A549 (cell line): ENCODE measurements around the gene CTAGE9.

Experiments
- BHLHE40 ChIP-seq: IDR thresholded peaks from 2 replicates; pipeline ENCODE4 v1.6.1; 2012; ENCODE audit warnings: low read depth, low read length, inconsistent platforms
- CHD2 ChIP-seq: fragments of 150-350 bp; IDR thresholded peaks from 2 replicates; pipeline ENCODE4 v1.6.1; 2014; ENCODE audit warnings: low read length; ENCODE audit not compliant: partially characterized antibody
- GATA3 ChIP-seq: IDR thresholded peaks from 2 replicates; pipeline ENCODE4 v1.6.1; 2012; ENCODE audit warnings: borderline replicate concordance
- HDAC2 ChIP-seq: fragments of 200-600 bp; sonication (generic); IDR thresholded peaks from 2 replicates; pipeline ENCODE4 v1.6.1; 2016
- NPAS2 ChIP-seq: fragments of 250-450 bp; sonication (Bioruptor Pico); IDR thresholded peaks from 2 replicates; pipeline ENCODE4 v1.8.0; 2022; ENCODE audit warnings: mild to moderate bottlenecking, moderate library complexity, borderline replicate concordance
- PHF8 ChIP-seq: fragments of 200-600 bp; sonication (generic); IDR thresholded peaks from 2 replicates; pipeline ENCODE4 v1.6.1; 2016; ENCODE audit warnings: low read depth, mild to moderate bottlenecking, antibody characterized with exemption, moderate library complexity, borderline replicate concordance
- POLR2A ChIP-seq: IDR thresholded peaks from 2 replicates; pipeline ENCODE4 v1.6.1; 2012; ENCODE audit warnings: mild to moderate bottlenecking, low read length
- RCOR1 ChIP-seq: fragments of 150-350 bp; IDR thresholded peaks from 2 replicates; pipeline ENCODE4 v1.6.1; 2014; ENCODE audit warnings: antibody characterized with exemption, low read length, low read depth
- SMC3 ChIP-seq: fragments of >200 bp; sonication (Bioruptor Twin); formaldehyde crosslinking; IDR thresholded peaks from 3 replicates; pipeline ENCODE4 v1.6.1; 2018; ENCODE audit warnings: inconsistent platforms
- TF ChIP-seq, protein P1 (sequence below): fragments of >200 bp; sonication (Bioruptor Twin); formaldehyde crosslinking; IDR thresholded peaks from 3 replicates; pipeline ENCODE4 v1.5.1; 2016
- TF ChIP-seq, protein P2 (sequence below): fragments of 200-600 bp; sonication (generic); IDR thresholded peaks from 2 replicates; pipeline ENCODE4 v1.6.1; 2016; ENCODE audit warnings: antibody characterized with exemption, mild to moderate bottlenecking, moderate library complexity
- TF ChIP-seq, protein P3 (sequence below): fragments of 250-450 bp; sonication (Bioruptor Pico); IDR thresholded peaks from 2 replicates; pipeline ENCODE4 v1.5.0; 2021; ENCODE audit warnings: mild to moderate bottlenecking, moderate library complexity, borderline replicate concordance

DNA sequence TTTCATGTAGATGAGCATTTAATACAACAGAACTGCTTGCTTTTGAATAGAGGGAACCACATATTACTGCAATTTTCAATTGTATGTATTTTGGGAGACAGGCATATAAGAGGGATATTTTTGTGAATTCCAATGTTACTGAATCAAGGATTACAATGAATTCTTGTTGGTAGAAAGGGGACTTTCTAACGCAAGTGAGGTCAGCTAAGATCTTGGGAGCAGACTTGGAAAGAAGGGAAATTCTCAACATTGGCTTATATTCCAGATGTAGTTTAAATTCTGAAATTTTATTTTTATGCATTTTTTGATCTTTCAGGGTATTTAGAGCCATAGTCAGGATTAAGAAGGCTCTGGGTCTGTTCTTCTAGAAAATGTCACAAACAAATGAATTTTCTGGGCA lies 43.3 kb upstream of the CTAGE9 start:
- TF ChIP-seq RCOR1 = no peak
- TF ChIP-seq, protein P1, sequence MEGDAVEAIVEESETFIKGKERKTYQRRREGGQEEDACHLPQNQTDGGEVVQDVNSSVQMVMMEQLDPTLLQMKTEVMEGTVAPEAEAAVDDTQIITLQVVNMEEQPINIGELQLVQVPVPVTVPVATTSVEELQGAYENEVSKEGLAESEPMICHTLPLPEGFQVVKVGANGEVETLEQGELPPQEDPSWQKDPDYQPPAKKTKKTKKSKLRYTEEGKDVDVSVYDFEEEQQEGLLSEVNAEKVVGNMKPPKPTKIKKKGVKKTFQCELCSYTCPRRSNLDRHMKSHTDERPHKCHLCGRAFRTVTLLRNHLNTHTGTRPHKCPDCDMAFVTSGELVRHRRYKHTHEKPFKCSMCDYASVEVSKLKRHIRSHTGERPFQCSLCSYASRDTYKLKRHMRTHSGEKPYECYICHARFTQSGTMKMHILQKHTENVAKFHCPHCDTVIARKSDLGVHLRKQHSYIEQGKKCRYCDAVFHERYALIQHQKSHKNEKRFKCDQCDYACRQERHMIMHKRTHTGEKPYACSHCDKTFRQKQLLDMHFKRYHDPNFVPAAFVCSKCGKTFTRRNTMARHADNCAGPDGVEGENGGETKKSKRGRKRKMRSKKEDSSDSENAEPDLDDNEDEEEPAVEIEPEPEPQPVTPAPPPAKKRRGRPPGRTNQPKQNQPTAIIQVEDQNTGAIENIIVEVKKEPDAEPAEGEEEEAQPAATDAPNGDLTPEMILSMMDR = no peak
- TF ChIP-seq PHF8 = no peak
- TF ChIP-seq HDAC2 = no peak
- TF ChIP-seq POLR2A = no peak
- TF ChIP-seq CHD2 = no peak
- TF ChIP-seq GATA3 = no peak
- no peak for TF ChIP-seq BHLHE40
- TF ChIP-seq, protein P2, sequence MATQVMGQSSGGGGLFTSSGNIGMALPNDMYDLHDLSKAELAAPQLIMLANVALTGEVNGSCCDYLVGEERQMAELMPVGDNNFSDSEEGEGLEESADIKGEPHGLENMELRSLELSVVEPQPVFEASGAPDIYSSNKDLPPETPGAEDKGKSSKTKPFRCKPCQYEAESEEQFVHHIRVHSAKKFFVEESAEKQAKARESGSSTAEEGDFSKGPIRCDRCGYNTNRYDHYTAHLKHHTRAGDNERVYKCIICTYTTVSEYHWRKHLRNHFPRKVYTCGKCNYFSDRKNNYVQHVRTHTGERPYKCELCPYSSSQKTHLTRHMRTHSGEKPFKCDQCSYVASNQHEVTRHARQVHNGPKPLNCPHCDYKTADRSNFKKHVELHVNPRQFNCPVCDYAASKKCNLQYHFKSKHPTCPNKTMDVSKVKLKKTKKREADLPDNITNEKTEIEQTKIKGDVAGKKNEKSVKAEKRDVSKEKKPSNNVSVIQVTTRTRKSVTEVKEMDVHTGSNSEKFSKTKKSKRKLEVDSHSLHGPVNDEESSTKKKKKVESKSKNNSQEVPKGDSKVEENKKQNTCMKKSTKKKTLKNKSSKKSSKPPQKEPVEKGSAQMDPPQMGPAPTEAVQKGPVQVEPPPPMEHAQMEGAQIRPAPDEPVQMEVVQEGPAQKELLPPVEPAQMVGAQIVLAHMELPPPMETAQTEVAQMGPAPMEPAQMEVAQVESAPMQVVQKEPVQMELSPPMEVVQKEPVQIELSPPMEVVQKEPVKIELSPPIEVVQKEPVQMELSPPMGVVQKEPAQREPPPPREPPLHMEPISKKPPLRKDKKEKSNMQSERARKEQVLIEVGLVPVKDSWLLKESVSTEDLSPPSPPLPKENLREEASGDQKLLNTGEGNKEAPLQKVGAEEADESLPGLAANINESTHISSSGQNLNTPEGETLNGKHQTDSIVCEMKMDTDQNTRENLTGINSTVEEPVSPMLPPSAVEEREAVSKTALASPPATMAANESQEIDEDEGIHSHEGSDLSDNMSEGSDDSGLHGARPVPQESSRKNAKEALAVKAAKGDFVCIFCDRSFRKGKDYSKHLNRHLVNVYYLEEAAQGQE = no peak
- TF ChIP-seq SMC3 = no peak
- TF ChIP-seq NPAS2 (CRISPR knock-in tag) = no peak
- TF ChIP-seq, protein P3, sequence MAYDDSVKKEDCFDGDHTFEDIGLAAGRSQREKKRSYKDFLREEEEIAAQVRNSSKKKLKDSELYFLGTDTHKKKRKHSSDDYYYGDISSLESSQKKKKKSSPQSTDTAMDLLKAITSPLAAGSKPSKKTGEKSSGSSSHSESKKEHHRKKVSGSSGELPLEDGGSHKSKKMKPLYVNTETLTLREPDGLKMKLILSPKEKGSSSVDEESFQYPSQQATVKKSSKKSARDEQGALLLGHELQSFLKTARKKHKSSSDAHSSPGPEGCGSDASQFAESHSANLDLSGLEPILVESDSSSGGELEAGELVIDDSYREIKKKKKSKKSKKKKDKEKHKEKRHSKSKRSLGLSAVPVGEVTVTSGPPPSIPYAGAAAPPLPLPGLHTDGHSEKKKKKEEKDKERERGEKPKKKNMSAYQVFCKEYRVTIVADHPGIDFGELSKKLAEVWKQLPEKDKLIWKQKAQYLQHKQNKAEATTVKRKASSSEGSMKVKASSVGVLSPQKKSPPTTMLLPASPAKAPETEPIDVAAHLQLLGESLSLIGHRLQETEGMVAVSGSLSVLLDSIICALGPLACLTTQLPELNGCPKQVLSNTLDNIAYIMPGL (CRISPR knock-in tag) = no peak
